PFSK-1 (cell line): ENCODE data around the gene CLDN20.

ENCODE experiments used
- FOXP2 ChIP-seq: optimal IDR thresholded peaks from 2 replicates; pipeline ENCODE3; 2011; ENCODE audit warnings: borderline replicate concordance, control low read depth, inconsistent platforms; ENCODE audit not compliant: insufficient read depth; ENCODE audit errors: extremely low read length, extremely low read depth
- POLR2AphosphoS5 ChIP-seq: IDR thresholded peaks from 2 replicates; pipeline ENCODE4 v1.6.1; 2012; ENCODE audit warnings: low read depth, mild to moderate bottlenecking, control low read depth, low read length, moderate library complexity
- SIN3A ChIP-seq: IDR thresholded peaks from 2 replicates; pipeline ENCODE4 v1.6.1; 2012; ENCODE audit warnings: mild to moderate bottlenecking, low read length, moderate library complexity, borderline replicate concordance; ENCODE audit not compliant: insufficient read depth
- TAF1 ChIP-seq: IDR thresholded peaks from 2 replicates; pipeline ENCODE4 v1.6.1; 2012; ENCODE audit warnings: low read length, control low read depth, borderline replicate concordance; ENCODE audit not compliant: insufficient read depth
- TF ChIP-seq, protein P1 (sequence below), 2 experiments: IDR thresholded peaks; 2 replicates each; pipeline versions ENCODE4 v1.6.1 to v1.8.0; 2011 to 2012; ENCODE audit warnings: low read depth in 2 of 2, low read length in 2 of 2, control low read depth in 1 of 2, inconsistent platforms in 1 of 2, mild to moderate bottlenecking in 1 of 2, moderate library complexity in 1 of 2; ENCODE audit not compliant: insufficient read depth in 1 of 2

The CLDN20 gene

DNA sequence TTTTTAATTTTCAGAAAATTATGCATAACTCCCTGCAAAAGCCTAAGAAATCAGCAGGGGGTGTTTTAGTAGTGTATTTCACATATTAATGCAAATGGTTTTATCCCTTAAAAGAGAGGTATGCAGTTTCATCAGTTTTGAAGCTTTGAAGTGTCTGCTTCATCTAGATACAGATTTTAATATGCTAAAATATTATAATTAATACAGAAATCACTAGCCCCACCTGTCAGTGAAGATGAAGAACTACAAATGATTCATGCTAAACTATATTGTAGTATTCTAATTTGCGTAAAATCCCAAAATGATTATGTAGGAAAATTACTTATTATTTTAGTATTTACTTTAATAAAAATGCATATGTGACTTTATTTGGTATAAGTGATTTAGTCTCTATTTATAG is 53.4 kb downstream of the CLDN20 start:
- TF ChIP-seq FOXP2 (no peak), TAF1 (no peak), POLR2AphosphoS5 (no peak), SIN3A (no peak)
- TF ChIP-seq, protein P1, sequence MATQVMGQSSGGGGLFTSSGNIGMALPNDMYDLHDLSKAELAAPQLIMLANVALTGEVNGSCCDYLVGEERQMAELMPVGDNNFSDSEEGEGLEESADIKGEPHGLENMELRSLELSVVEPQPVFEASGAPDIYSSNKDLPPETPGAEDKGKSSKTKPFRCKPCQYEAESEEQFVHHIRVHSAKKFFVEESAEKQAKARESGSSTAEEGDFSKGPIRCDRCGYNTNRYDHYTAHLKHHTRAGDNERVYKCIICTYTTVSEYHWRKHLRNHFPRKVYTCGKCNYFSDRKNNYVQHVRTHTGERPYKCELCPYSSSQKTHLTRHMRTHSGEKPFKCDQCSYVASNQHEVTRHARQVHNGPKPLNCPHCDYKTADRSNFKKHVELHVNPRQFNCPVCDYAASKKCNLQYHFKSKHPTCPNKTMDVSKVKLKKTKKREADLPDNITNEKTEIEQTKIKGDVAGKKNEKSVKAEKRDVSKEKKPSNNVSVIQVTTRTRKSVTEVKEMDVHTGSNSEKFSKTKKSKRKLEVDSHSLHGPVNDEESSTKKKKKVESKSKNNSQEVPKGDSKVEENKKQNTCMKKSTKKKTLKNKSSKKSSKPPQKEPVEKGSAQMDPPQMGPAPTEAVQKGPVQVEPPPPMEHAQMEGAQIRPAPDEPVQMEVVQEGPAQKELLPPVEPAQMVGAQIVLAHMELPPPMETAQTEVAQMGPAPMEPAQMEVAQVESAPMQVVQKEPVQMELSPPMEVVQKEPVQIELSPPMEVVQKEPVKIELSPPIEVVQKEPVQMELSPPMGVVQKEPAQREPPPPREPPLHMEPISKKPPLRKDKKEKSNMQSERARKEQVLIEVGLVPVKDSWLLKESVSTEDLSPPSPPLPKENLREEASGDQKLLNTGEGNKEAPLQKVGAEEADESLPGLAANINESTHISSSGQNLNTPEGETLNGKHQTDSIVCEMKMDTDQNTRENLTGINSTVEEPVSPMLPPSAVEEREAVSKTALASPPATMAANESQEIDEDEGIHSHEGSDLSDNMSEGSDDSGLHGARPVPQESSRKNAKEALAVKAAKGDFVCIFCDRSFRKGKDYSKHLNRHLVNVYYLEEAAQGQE (IDR thresholded peaks at IDR 0.05; ENCODE audit: insufficient read depth in 1 of 2, low read depth in 2 of 2, low read length in 2 of 2), result no peak

DNA sequence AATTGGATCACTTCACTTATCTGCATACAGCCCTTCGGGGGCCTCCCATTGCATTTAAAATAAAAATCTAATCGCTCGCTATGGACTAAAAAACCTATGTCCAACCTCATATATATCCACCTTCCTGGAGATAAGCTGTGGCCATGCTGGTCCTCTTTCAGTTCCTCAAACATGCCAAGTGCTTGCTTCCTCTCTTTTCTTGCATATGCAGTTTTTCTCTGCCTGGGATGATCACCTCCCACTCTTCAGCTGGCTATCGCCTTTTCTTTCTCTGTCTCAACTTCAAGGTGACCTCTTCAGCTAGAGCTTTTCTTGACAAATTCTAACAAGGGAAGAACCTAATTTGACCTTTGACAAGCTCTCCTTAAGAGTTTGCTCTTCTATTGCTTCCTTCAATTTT is 56.1 kb downstream of the CLDN20 start:
- TF ChIP-seq SIN3A (no peak), FOXP2 (no peak), TAF1 (no peak), POLR2AphosphoS5 (no peak)
- TF ChIP-seq, protein P1 (IDR thresholded peaks at IDR 0.05; ENCODE audit: insufficient read depth in 1 of 2, low read depth in 2 of 2, low read length in 2 of 2), result no peak

DNA sequence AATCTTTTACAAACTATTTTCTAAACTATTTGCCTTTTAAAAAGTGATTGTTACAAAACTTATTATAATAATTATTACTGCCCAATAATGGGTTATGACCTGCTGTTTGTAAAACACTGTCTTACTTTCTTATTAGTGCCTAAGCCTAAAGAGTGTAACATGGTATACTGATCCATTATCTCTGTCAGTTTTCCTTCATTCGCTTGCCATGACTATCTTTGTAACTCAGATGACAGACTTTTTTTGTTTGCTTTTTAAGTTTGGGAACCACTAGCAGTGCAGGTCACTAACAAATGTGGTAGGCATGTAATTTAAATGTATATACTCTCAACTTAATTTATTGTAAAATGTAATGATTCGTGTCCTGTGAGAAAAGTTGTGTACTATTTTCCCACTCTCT is 60.4 kb downstream of the CLDN20 start:
- TF ChIP-seq TAF1 (no peak), SIN3A (no peak), POLR2AphosphoS5 (no peak), FOXP2 (no peak)
- TF ChIP-seq, protein P1 (IDR thresholded peaks at IDR 0.05; ENCODE audit: insufficient read depth in 1 of 2, low read depth in 2 of 2, low read length in 2 of 2), result no peak

DNA sequence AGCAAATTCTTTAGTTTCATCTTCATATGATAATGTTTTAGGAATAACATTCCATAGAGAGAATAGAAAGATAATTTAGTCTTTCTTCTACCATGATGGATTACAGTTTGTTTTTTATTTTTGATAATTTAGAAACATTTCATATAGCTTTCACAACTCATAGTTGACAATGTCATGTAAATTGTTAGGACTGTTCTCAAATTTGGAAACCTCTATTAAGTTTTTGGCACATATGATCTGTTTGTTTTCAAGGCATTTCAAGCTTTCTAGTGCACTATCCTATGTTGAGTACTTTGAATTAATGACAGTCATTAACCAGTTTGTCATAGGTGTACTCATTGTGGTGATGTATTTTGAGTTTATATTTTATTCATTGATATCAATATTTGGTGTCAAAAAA is 61.2 kb downstream of the CLDN20 start:
- TF ChIP-seq TAF1 (no peak), FOXP2 (no peak), SIN3A (no peak), POLR2AphosphoS5 (no peak)
- TF ChIP-seq, protein P1 (IDR thresholded peaks at IDR 0.05; ENCODE audit: insufficient read depth in 1 of 2, low read depth in 2 of 2, low read length in 2 of 2), result no peak

DNA sequence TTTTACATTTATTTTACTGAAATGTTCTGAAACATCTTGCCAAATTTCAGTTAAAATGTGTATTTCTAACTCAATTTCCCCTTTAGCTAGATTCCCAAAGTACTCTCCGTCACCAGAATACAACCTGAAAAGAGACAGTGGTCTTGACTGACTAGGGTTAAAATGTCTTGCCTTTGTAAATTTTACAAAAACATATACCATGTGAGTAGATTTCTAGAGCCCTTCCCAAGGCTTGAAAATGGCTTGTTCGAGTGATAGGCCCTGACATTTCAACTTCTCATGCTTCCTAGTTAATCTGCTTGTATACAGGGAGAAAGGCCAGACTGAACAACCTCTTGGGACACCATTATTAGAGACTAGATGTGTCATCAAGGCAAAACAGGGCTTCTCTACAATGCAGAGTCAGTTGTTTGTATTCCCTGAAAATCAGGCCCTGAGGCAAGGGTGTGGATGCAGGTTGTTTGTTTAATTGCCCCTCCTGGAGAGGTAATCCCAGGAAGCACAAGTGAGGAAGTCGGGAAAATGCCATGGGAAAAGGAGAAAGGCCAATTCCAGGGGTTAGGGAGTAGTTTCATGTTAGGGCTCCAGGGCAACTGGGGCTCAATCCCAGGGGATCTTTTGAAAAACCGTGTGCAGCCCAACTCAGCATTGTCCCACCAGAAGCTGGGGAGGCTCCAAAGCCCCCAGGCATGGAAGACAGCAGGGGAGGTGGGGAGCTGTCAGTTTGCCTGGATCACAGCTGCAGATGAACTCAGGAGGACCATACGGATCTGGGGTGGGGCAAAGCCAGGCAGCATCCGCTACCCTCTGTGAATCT is 62.1 kb downstream of the CLDN20 start:
- TF ChIP-seq TAF1, result no peak
- TF ChIP-seq, protein P1 (IDR thresholded peaks at IDR 0.05; ENCODE audit: insufficient read depth in 1 of 2, low read depth in 2 of 2, low read length in 2 of 2), result no peak
- TF ChIP-seq FOXP2, result no peak
- no peak for TF ChIP-seq POLR2AphosphoS5
